ENCODE measurements around the gene FBN1.

Gene FBN1

GRCh38 chr15:48652510-48653076 is 7.1 kb upstream of the FBN1 start:
- no peak for DNase-seq (ENCODE audit: low read depth, low spot score)

GRCh38 chr15:48650931-48651330 is 5.4 kb upstream of the FBN1 start:
- DNase-seq (ENCODE audit: low read depth, low spot score): no peak

- DNase-seq (ENCODE audit: low read depth, low spot score): no peak
Measured at GRCh38 chr15:48647962-48648361, 2.5 kb upstream of the FBN1 start.

GRCh38 chr15:48646331-48646730 is 822 bp upstream of the FBN1 start:
- no peak for DNase-seq (ENCODE audit: low read depth, low spot score)

DNA sequence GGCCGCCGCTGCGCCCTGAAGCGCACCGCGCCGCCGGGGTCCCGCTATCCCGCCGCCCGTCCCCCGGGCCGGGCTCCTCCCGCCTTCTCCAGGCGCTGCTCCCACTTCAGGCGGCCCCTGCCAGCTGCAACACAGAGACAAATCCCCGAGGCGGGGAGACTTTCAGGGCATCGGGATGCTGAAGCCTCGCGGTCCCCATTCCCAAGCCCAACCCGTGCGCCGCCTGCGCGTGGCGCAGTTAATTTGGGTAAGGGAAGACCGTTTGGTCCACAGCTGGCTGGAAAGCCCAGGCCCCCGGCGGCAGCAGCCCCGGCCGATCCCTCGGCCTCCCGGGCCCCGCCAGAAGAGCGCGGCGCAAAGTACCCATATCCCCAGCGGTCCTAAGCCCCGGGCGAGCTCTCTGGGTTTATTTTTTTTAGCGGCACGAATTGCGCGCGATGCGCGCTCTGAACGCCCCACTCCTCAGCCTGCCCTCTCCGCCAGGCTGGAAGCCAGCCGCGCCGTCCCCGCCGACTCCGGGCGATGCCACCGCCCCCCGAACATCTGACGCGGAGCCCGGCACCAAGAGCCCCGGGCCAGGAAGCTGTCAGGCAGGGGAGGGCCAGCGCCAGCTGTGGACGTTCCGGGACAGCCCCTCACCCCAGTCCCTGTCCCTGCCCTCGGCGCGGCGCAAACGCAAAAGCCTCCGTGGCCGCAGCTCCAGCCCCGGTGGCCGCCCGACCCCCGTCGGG is 517 bp downstream of the FBN1 start:
- no peak for DNase-seq (ENCODE audit: low read depth, low spot score)

- no peak for DNase-seq (ENCODE audit: low read depth, low spot score)
Measured at GRCh38 chr15:48644467-48644826, 1.1 kb downstream of the FBN1 start.

DNA sequence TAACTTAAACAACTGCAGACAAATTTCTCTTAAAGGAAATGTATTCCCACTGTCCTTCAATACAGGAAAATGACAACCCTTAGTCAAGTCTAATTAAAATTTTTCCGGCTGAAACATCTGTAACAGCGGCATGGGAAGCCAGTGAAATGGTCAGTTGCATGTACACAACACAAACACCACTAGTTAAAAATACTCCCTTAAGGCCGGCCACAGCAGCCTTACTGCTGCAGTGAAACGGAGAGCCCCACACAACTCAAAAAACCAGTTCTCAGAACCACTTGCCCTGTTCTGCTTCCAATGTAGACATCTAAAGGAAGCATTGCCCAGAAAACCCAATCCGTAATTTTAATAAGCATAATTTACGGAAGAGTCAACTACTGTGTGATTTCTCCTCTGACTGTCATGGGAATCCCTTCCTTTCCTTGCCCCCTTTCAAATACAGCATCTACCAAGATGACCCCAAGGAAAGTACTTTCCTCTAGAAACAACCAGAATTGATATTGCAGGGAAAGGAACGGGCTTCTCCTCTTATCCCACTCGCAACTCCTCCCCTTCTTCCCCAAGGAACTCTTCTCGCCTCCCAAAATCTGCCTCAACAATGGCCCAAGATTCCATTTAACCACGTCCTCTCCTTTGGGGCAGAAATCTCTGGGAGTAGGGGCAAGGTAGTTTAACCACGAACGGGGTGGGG is 1.6 kb downstream of the FBN1 start:
- DNase-seq (ENCODE audit: low read depth, low spot score): no peak

- DNase-seq (ENCODE audit: low read depth, low spot score): no peak
Measured at GRCh38 chr15:48643206-48643605, 2.3 kb downstream of the FBN1 start.

- no peak for DNase-seq (ENCODE audit: low read depth, low spot score)
Measured at GRCh38 chr15:48642795-48643194, 2.7 kb downstream of the FBN1 start.

- no peak for DNase-seq (ENCODE audit: low read depth, low spot score)
Measured at GRCh38 chr15:48641416-48641815, 4.1 kb downstream of the FBN1 start.

DNA sequence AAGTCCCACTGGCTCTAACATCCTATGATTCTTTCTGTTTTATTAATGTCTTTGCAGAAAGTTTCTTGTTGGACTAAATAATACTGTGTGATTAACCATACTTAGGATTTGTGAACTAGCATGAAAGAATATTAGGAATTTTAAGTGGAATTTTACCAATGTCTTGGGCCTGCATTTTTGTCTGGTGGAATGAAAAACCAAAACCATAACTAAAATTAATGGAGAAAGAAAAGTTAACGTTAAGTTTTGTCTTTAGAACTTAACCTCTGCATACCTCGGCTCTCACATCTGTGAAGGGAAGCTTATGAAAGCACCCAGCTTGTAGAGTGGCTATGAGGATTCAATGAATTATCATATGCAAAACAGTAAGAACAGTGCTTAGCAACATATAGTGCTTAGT is 6.5 kb downstream of the FBN1 start:
- DNase-seq (ENCODE audit: low read depth, low spot score): no peak

DNA sequence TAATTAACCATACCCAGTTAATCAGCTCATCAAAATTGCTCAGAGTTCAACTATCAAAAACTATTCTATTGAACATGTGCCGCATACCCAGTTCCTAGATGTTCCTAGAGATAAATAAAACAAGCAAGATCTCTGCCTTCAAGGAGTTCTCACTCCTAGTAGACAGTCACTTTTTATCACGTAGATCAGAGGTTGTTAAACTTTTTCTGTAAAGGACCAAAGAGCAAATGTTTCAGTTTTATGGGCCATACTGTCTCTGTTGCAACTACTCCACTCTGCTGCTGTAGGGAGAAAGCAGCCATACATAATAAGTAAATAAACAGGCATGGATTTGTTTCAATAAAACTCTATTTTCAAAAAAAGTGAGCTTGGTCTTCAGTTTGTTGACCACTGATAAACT is 7.9 kb downstream of the FBN1 start:
- no peak for DNase-seq (ENCODE audit: low read depth, low spot score)

DNA sequence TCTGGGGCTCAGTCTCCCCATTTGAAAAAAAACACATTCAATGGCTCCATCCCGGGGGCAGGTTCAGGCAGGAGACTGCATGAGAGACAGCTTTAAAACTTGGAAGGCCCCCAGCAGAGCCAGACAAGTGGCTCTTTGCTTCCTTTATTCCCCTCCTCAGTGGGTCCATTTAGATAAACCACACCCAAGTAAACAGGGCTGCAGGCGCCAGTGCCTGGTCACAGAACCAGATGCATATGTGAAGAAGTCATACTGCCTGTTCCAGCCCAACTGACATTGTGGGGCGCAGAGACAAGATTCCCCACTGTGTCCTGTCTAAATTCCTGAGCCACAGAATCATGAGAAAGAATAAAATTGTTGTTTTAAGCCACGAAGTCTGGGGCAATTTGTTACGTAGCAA is 9.0 kb downstream of the FBN1 start:
- DNase-seq (ENCODE audit: low read depth, low spot score): no peak

DNA sequence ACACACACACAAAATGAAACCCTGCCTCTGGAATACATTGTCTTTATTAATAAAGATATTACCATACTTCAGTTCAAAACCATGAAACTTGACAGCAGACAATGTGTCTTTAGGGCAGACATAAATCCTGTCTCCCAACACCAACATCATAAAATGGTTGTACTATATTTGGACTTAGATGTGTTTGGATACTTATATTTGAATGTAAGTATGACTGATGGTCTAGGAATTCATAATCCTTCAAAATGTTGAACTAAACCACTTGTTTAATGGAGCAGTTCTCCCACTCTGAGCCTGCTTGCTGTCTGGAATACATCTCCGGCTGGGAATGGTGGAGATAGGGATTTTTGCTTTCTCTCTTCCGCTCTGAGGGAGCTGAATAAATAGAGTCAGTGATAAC is 10.6 kb downstream of the FBN1 start:
- no peak for DNase-seq (ENCODE audit: low read depth, low spot score)

DNA sequence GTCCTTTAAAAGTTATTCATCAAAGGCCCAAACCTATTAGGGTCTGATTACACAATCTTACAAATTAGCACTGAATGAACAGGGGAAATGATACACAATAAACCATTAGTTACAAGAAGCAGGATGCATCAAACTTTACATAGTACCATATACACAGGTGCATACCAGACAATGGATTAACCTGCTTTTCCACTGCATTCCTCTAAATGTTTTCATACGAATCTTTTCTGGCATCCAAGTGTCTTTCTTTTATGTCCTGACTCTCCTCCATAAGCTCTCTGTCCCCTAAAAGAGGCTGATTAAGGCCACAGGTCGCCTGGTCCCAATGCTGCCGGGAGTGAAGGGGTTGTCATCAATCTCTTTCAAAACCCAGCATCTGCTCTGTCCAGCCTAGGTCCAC is 11.4 kb downstream of the FBN1 start:
- DNase-seq (ENCODE audit: low read depth, low spot score): no peak

GRCh38 chr15:48632651-48633050 is 12.9 kb downstream of the FBN1 start:
- DNase-seq (ENCODE audit: low read depth, low spot score): no peak

DNA sequence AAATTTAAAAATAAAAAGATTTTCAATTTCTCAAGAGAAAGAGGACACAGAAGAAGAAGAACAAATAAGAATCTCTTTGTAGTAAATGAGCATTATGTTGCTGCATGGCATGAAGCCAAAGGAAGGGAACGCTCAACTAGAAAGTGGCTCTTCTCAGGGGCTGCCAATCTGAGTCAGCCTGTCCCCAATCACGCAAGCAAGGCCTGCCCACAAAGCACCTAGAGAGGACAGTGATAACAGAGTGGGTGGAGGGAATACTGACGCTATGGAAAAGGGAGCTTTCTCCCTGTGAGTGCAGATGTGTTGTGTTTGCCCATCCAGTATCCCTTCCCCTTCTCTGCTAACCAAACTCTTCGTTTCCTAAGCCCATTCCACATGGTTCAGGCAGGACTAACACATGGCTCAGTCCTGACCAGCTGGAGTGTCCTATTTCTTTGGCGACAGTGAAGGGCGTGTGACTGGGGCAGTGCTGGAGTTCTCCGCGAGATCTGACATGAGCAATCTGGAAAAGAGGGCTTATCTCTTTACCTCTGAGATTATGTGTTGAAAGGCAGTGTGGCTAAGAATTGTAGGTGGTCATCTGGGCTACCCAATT is 14.2 kb downstream of the FBN1 start:
- DNase-seq (ENCODE audit: low read depth, low spot score): no peak

- DNase-seq (ENCODE audit: low read depth, low spot score): no peak
Measured at GRCh38 chr15:48630245-48630644, 15.3 kb downstream of the FBN1 start.

- DNase-seq (ENCODE audit: low read depth, low spot score): no peak
Measured at GRCh38 chr15:48628832-48629231, 16.7 kb downstream of the FBN1 start.

DNA sequence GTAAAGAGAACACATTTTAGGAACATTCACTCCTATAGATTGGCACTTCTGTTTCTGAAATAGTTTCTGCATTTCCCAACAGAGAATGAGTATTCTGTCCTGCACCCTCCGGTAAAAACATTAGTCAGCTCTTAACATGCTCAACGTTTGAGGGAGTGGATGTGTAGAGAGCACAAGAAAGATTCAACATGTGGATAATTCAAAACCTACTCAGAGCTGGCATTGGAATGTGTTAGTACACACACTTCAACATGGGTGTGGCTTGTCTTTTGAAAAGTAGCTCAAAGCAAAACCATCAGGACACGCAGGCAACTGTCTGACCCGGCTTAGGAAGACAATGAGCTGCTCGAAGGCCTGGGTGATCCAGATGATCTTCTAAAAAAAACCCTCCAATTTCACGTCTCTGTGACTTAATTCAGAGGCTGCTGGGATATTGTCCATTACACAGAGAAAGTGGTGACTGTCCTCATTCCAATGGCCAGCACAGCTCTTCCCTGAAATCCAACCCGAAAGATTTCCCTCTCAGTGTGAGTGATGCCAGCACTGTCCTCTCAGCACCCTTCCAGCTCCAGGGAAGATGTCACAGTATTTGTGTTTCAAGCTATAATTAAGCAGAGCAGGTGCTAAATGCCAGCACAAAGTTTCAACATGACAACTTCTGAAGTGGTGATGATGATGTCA is 18.1 kb downstream of the FBN1 start:
- no peak for DNase-seq (ENCODE audit: low read depth, low spot score)

DNA sequence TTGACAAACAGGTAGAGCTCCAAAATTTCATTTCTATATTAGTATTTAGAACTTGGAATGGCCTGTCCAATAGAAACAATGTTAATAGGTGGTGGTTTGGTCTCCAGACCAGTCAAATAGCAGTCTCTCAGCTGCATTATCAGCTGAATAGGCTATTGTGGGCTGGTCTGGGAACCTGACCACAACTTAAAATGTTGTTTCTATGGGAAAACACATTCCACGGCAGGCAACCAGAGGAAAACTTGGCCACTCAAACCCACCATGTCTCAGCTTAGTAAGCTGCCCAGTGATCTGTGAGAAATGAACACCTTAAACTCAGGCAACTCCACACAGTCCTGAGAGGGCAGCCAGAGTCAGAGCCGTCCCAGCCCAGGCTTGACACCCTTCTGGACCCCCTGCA is 20.4 kb downstream of the FBN1 start:
- DNase-seq (ENCODE audit: low read depth, low spot score): no peak

DNA sequence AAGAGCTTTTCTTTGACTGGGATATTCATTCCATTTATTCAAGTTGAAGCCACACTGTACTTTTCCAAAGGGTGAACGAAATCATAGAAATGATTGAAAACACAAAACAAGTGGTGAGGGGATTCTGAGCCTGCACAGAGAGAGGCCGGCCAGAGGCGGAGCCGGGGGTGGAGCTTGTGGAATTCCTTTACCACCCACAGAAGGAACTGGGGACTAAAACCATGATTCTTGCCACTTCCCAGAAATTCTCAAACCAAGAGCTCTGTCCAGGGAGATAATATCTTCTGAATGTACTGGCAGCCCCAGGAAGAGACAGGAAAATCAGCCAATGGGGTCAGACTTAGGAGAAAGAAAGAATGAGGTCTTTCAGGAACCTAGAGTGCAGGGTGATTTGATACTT is 20.8 kb downstream of the FBN1 start:
- no peak for DNase-seq (ENCODE audit: low read depth, low spot score)

All from activated CD4-positive, CD25-positive, alpha-beta regulatory T cell treated with anti-CD3 and anti-CD28 coated beads, Interleukin-2, amount 50 U/mL, for 16 hours (primary cell).